ENCODE results near the gene GGNBP2. TPM values are rescaled to one million over a fixed set of nuclear protein-coding genes. Genes with fewer than 3 reads are reported as not detected.
A peak's percentile ranks its signal among the peaks of the same experiment; 100 is the strongest.

The GGNBP2 gene
- total and polyA plus RNA-seq, 3 donors from 2014 or later, result 104 to 144 (median 118) TPM

DNA sequence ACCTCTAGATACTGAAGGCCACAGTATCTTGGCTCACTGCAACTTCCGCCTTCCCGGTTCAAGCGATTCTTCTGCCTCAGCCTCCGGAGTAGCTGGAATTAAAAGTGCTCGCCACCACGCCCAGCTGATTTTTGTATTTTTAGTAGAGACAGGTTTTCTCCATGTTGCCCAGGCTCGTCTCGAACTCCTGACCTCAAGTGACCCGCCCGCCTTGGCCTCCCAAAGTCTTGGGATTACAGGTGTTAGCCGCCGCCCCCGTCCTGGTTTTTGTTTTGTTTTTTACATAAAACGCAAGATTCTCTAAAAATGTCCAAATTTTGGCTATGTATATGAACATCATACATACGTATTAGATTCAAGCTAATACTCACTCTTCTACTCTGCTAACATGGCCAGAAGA is 2.0 kb upstream of the GGNBP2 start:
- 67% methylated on average over 15 of the region's 15 CpGs for WGBS, 2 donors
- H3K27me3 ChIP-seq, result no peaks in the 10 kb centered on the region
- no peaks in the 10 kb centered on the region for H3K9me3 ChIP-seq
- H3K36me3 ChIP-seq (ENCODE audit: low read depth, missing control alignments), result no peaks in the 10 kb centered on the region
- intact Hi-C loops (cut with DNase I; ENCODE audit: low total_unique reads), result loop anchor here (10.0 kb wide), 1 partner anchor 52 kb away; the partner anchor contains the start of gene DHRS11
- no peak for TF ChIP-seq CTCF (IDR thresholded peaks at IDR 0.05)
- no peak for TF ChIP-seq POLR2A (IDR thresholded peaks at IDR 0.05)
- peaks cover 25% of the 10 kb centered on the region for H3K4me1 ChIP-seq
- no peak for DNase-seq
- peak overlapping the region in 1 of 2 donors; percentile 92 for H3K4me3 ChIP-seq
- no peak overlapping the region for H3K27ac ChIP-seq

DNA sequence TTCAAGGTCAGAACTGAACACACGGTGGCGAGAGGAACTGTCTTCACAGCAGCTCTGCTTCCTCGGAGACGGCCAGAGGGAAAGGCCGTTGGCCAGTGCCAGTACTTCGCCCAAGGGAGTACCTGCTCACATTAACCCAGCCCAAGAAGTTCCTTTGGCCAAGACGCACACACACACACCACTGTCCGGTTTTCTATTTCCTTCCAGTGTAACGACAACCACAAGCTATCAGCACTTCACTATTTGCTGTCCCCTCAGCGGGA is 744 bp upstream of the GGNBP2 start:
- Histone ChIP-seq H3K36me3 (ENCODE audit: low read depth, missing control alignments) (no peaks in the 10 kb centered on the region), H3K27ac (peak overlapping the region; percentile 97 to 100), H3K9me3 (no peaks in the 10 kb centered on the region), H3K27me3 (no peaks in the 10 kb centered on the region), H3K4me3 (peak overlapping the region; percentile 92 to 96), H3K4me1 (peaks cover 31% of the 10 kb centered on the region)
- peak in 2 of 3 experiments; percentile 14 to 15 for TF ChIP-seq CTCF (IDR thresholded peaks at IDR 0.05)
- no peak for TF ChIP-seq POLR2A (IDR thresholded peaks at IDR 0.05)
- DNase-seq, result peak; percentile 70
- intact Hi-C loops (cut with DNase I; ENCODE audit: low total_unique reads), result loop anchor here (10.0 kb wide), 1 partner anchor 51 kb away; the partner anchor contains the start of gene DHRS11
- 0% methylated on average over 10 of the region's 10 CpGs for WGBS, 2 donors

- intact Hi-C loops (cut with DNase I; ENCODE audit: low total_unique reads), result loop anchor here (10.0 kb wide), 1 partner anchor 50 kb away; the partner anchor contains the start of gene DHRS11
- peaks cover 35% of the 10 kb centered on the region for H3K4me1 ChIP-seq
- peak overlapping the region; percentile 97 to 100 for H3K27ac ChIP-seq
- no peak for DNase-seq
- 1% methylated on average over 17 of the region's 38 CpGs; no CpG with 5 or more reads in 1 of the 2 donors for WGBS, 2 donors
- no peaks in the 10 kb centered on the region for H3K27me3 ChIP-seq
- TF ChIP-seq CTCF (IDR thresholded peaks at IDR 0.05) (no peak), POLR2A (IDR thresholded peaks at IDR 0.05) (no peak)
- H3K4me3 ChIP-seq, result peak overlapping the region; percentile 92 to 96
- H3K36me3 ChIP-seq (ENCODE audit: low read depth, missing control alignments), result no peaks in the 10 kb centered on the region
- no peaks in the 10 kb centered on the region for H3K9me3 ChIP-seq
Measured at GRCh38 chr17:36545077-36545464, 352 bp downstream of the GGNBP2 start.

DNA sequence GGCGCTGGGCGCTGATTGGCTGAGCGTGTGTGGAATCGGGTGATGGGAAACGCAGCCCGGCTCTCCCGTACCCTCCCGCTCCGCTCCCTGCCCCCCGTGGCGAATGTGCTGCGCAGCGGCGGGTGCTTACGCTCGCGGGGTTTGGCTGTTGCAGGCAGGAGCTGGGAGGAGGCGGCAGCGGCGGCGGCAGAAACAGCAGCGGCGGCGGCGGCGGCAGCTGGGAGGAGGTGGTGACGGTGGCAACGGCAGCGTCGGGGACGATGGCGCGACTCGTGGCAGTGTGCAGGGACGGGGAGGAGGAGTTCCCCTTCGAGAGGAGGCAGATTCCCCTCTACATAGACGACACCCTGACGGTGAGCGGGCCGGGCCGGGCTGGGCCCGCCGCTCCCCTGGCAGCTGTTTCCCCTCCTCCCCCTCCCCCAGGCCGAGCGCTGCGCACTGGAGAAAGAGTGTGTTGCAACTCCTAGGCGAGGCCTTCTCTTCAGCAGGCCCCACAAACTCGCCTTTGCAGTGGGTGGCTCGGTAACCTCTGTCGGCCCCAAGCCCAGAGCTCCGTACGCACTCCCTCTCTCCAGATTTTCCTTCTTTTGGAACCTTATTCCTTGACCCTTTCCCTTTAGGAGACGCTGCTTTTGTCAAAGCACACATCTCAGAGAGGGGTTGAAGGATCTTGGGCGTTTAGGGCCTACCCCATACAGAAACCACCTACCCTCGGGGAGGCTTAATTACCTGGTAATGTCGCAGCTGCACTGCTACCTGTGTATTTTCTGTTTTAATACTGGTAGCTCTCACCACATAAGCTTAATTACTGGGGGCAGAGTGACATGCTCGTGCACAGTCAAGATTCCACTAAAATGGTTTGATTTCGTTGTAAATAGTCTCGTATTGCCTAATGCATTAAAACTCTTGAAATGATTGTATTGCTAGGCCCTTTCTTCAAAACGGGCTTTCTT is 1.0 kb downstream of the GGNBP2 start:
- peak; percentile 97 for DNase-seq
- Histone ChIP-seq H3K4me1 (peaks cover 35% of the 10 kb centered on the region), H3K27ac (peak overlapping the region; percentile 97 to 100), H3K4me3 (peak overlapping the region; percentile 92 to 96), H3K36me3 (ENCODE audit: low read depth, missing control alignments) (no peaks in the 10 kb centered on the region), H3K27me3 (no peaks in the 10 kb centered on the region), H3K9me3 (no peaks in the 10 kb centered on the region)
- WGBS, 2 donors, result 0 to 2% methylated on average over 17 to 57 of the region's 60 CpGs
- no peak for TF ChIP-seq CTCF (IDR thresholded peaks at IDR 0.05)
- TF ChIP-seq POLR2A (IDR thresholded peaks at IDR 0.05), result peak; percentile 10
- intact Hi-C loops (cut with DNase I; ENCODE audit: low total_unique reads), result loop anchor here (10.0 kb wide), 1 partner anchor 49 kb away; the partner anchor contains the start of gene DHRS11
